Natural killer cell treated with Interleukin-12 subunit alpha and Interleukin-12 subunit beta and Interleukin-15 and Interleukin-18, amount 100 ng/mL, for 72 hours (primary cell): Measurements from ENCODE around the gene ADAMTS2. TPM values are rescaled to one million over a fixed set of nuclear protein-coding genes. Genes with fewer than 3 reads are reported as not detected.

ENCODE experiments used
- ATAC-seq, 2 donors: fragments of 150-1000 bp; cut with Tn5 transposase in 1 of 2; sonication (Bioruptor Pico), chemical (Tn5 transposase) in 1 of 2; 2 replicates each; pipeline ENCODE4 v1.10.0; 2021
- DNase-seq: peaks from one replicate; pipeline ENCODE4 v3.0.0; 2022; ENCODE audit warnings: low spot score
- H3K27ac Mint-ChIP-seq, 2 donors: 1 replicate in 1 of 2; 2 replicates in 1 of 2; pipeline ENCODE4 v1.8.0; 2022; ENCODE audit warnings: mixed read lengths in 2 of 2, mild to moderate bottlenecking in 1 of 2, moderate library complexity in 1 of 2
- H3K27me3 Mint-ChIP-seq, 2 donors: 1 replicate in 1 of 2; 2 replicates in 1 of 2; pipeline ENCODE4 v1.8.0; 2022; ENCODE audit warnings: mixed read lengths in 2 of 2
- H3K36me3 Mint-ChIP-seq: one replicate; pipeline ENCODE4 v1.8.0; 2022; ENCODE audit warnings: mixed read lengths
- H3K4me1 Mint-ChIP-seq, 2 donors: 1 replicate in 1 of 2; 2 replicates in 1 of 2; pipeline ENCODE4 v1.8.0; 2022; ENCODE audit warnings: low read depth in 2 of 2, mixed read lengths in 2 of 2, mild to moderate bottlenecking in 1 of 2
- H3K4me3 Mint-ChIP-seq: one replicate; pipeline ENCODE4 v1.8.0; 2022; ENCODE audit warnings: mixed read lengths
- H3K9me3 Mint-ChIP-seq: 2 replicates; pipeline ENCODE4 v1.8.0; 2022; ENCODE audit warnings: mixed read lengths
- total RNA-seq, 2 donors: library from RNA; stranded (reverse); gene quantifications; one replicate each; pipeline ENCODE4 v1.2.3, GENCODE V29; 2022

Gene ADAMTS2
- total RNA-seq, 2 donors from 2014 or later, result not detected

DNA sequence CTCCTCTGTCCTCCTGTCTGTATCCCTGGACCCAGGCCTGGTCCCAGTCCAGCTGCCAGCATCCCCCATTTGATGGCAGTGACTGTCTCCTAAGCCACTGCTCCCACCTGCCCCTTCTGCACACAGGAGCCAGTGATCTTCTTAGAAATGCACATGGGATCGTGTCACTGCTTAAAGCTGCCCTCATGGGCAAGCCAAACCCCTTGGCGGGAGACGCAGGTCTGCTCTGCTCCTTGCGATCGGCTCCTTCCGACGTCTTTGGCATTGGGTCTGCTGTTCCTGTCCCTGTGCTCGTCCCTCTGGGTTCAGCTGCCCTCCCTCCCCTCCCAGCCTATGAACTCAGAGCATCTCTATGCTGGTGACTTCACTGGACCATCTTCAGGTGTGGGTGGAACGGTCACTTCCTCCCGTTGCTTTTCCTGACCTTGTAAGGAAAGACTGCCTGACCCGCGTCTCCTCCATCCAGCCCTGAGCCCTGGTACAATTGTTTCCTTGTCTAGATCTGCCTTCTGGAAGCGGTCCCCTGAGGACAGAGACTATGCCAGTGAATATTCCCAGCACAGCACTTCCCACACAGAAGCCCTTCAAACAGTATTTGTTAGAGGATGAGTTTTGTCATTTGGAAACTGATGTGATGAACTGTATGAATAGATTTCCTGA is 168.6 kb downstream of the ADAMTS2 start:
- Mint-ChIP-seq H3K4me1 (no peaks in the 10 kb centered on the region), H3K36me3 (no peaks in the 10 kb centered on the region), H3K9me3 (no peaks in the 10 kb centered on the region), H3K4me3 (no peak overlapping the region), H3K27me3 (peaks cover 16 to 29% of the 10 kb centered on the region in 2 donors), H3K27ac (no peak overlapping the region)
- ATAC-seq (no peak), DNase-seq (no peak)

GRCh38 chr5:179176166-179176565 is 169.1 kb downstream of the ADAMTS2 start:
- ATAC-seq (no peak), DNase-seq (peak; percentile 29)
- H3K27ac Mint-ChIP-seq, result no peak overlapping the region
- H3K4me1 Mint-ChIP-seq, result no peaks in the 10 kb centered on the region
- H3K9me3 Mint-ChIP-seq, result no peaks in the 10 kb centered on the region
- no peak overlapping the region for H3K4me3 Mint-ChIP-seq
- peaks cover 14 to 29% of the 10 kb centered on the region in 2 donors for H3K27me3 Mint-ChIP-seq
- H3K36me3 Mint-ChIP-seq, result no peaks in the 10 kb centered on the region

DNA sequence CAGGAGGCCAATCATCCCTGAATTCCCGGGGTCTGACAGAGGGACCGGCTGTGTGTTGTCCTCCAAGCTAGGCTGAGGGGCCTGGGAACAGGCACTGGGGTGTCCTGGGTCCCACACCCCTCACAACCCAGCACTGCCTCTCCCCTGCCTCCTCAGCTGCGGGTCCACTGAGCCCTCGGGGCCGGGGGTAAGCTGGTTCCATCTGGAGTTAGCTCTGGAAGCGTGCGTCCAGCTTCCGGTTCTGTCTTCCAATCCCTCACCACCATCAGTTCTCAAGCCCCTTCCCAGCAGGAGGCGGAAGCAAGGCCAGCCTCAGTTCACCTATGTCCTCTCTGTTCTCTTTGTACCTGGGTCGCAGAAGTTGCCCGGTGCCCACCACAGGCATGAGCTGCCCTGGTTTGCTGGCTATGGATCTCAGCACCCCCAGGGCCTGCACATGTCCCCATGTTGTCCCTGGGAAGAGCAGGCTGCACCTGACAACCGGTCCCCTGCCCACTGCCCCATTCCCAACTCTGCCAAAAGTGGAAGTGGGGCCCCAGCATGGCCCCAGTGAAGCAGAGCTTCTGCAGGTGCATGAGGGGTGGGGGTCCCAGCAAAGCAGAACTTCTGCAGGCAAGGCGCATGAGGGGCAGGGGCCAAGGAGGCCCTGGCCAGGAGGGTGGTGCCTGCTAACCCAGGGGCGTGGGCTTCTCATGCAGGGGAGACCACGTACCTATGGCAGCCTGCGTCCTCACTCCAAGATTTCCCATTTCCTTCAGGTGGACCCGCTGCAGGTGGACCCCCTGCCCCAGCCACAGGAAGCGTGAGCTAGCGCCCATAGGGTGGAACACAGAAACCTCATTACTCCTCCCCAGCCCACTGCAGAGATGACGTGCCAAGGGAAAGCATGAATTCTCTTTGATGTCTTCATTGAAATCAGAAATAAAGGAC is 173.2 kb downstream of the ADAMTS2 start:
- peaks cover 15 to 19% of the 10 kb centered on the region in 2 donors for H3K27me3 Mint-ChIP-seq
- DNase-seq (no peak), ATAC-seq (no peak)
- H3K9me3 Mint-ChIP-seq, result no peaks in the 10 kb centered on the region
- H3K27ac Mint-ChIP-seq, result no peak overlapping the region
- no peaks in the 10 kb centered on the region for H3K36me3 Mint-ChIP-seq
- no peak overlapping the region for H3K4me3 Mint-ChIP-seq
- H3K4me1 Mint-ChIP-seq, result peaks cover 0 to 2% of the 10 kb centered on the region in 2 donors

DNA sequence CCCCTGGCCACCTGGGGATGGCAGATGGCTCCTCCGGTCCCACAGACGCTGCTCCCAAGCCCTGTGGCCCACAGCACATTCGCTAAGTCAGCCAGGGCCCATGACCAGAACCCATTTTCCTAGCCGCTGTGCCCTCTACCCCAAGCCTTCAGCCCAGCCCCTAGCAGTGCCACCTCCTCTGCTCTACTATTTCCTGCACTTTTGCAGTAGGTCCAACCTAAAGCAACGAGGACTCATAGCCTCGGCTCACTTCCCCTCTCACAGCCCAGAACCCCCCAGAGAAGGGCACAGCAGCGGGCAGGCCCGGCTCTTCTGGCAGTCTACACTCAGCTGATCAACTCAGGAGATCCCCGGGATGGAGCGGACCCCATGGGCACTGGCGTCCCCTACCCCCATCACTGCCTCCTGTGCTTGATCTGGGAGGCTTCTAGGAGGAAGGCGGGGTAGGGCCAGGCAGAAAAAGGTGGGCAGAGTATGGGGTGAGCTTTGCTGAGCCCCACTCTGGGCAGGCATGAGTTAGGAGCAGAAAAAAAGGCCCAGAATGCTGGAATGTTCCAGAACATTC is 173.9 kb downstream of the ADAMTS2 start:
- ATAC-seq (no peak), DNase-seq (no peak)
- peaks cover 10 to 12% of the 10 kb centered on the region in 2 donors for H3K27me3 Mint-ChIP-seq
- H3K27ac Mint-ChIP-seq, result no peak overlapping the region
- no peaks in the 10 kb centered on the region for H3K36me3 Mint-ChIP-seq
- no peak overlapping the region for H3K4me3 Mint-ChIP-seq
- H3K4me1 Mint-ChIP-seq, result peaks cover 0 to 2% of the 10 kb centered on the region in 2 donors
- H3K9me3 Mint-ChIP-seq, result no peaks in the 10 kb centered on the region

- DNase-seq, result no peak
- no peaks in the 10 kb centered on the region for H3K9me3 Mint-ChIP-seq
- peaks cover 6 to 8% of the 10 kb centered on the region in 2 donors for H3K27me3 Mint-ChIP-seq
- H3K36me3 Mint-ChIP-seq, result no peaks in the 10 kb centered on the region
- no peak overlapping the region for H3K27ac Mint-ChIP-seq
- H3K4me3 Mint-ChIP-seq, result no peak overlapping the region
- no peak for ATAC-seq
- H3K4me1 Mint-ChIP-seq, result peaks cover 0 to 2% of the 10 kb centered on the region in 2 donors
Measured at GRCh38 chr5:179170606-179171005, 174.7 kb downstream of the ADAMTS2 start.

DNA sequence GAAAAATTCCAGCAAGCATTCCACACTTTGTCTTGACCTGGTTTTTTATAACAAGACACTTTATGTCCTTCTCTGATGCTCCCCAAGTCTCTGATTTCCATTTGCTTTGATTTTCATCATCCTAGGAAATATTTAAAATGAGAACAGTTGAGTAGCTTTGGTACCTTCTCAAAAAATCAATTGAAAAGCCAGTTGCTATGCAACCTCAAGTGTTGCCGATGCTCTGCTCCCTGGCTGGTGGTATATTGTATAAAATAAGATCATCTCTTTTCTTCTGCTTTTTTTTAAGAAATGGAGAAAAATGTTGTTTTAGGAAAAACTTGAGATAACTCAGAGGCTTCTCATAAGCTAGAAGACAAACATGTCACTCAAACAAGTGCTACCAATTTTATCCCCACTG is 175.4 kb downstream of the ADAMTS2 start:
- H3K4me3 Mint-ChIP-seq, result no peak overlapping the region

DNA sequence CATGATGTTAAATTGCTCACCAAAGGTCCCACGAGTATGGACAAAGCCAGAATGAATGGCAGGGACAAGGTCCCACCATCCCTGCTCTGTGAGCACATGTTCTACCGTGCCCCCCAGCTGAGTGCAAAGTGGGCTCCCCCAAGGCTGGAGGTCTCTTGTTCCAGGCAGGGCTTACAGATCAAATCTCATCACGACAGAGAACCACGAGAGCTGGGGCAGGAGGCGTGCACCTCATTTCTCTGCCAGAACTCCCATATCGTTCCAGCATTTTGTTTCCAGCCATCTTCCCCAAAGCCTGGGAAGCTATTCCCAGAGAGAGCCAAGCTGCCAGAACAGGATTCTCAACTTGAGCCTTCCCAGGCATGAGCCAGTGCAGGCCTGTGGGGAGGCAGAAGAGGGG is 176.6 kb downstream of the ADAMTS2 start:
- peaks cover 0 to 8% of the 10 kb centered on the region in 2 donors for H3K27me3 Mint-ChIP-seq
- DNase-seq, result no peak
- no peak for ATAC-seq
- H3K4me3 Mint-ChIP-seq, result no peak overlapping the region
- H3K9me3 Mint-ChIP-seq, result no peaks in the 10 kb centered on the region
- H3K36me3 Mint-ChIP-seq, result no peaks in the 10 kb centered on the region
- no peak overlapping the region for H3K27ac Mint-ChIP-seq
- peaks cover 0 to 2% of the 10 kb centered on the region in 2 donors for H3K4me1 Mint-ChIP-seq

More for the DNA sequence above, 175.4 kb downstream of the ADAMTS2 start:
- DNase-seq (no peak), ATAC-seq (no peak)
- Mint-ChIP-seq H3K36me3 (no peaks in the 10 kb centered on the region), H3K9me3 (no peaks in the 10 kb centered on the region), H3K27me3 (peaks cover 0 to 8% of the 10 kb centered on the region in 2 donors), H3K27ac (no peak overlapping the region), H3K4me1 (peaks cover 0 to 2% of the 10 kb centered on the region in 2 donors)

DNA sequence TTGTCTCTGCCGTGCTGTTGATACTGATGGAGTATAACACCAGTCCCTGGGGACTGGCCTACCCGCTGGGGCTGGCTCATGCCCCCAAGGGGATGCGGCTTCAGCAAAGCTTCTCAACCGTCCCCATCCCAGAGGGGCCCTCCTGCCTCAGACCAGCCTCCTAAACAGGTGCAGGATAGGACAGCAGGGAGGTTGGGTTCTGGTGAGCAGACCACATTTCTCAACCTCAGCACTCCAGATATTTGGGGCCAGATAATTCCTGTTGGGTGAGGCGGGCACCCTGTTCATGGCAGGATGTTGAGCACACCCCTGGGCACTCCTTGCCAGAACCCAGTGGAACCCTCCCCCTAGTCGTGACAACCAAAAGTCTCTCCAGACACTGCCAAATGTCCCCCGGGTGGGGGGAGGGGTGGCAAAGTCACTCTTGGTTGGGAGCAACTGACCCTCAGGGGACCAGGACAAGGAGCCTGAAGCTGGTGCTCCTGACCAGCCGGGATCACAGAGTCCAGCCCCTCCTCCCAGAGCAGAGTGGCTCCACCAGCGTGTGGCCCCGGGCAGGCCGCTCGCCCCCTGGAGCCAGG is 177.3 kb downstream of the ADAMTS2 start:
- H3K4me3 Mint-ChIP-seq, result peak overlapping the region; percentile 55
- no peak for DNase-seq

GRCh38 chr5:179166886-179167841 is 178.1 kb downstream of the ADAMTS2 start:
- H3K4me3 Mint-ChIP-seq, result peak overlapping the region; percentile 55
- H3K27ac Mint-ChIP-seq, result no peak overlapping the region
- H3K27me3 Mint-ChIP-seq, result peaks cover 0 to 8% of the 10 kb centered on the region in 2 donors
- H3K36me3 Mint-ChIP-seq, result no peaks in the 10 kb centered on the region
- peak; percentile 77 for DNase-seq
- H3K9me3 Mint-ChIP-seq, result no peaks in the 10 kb centered on the region
- ATAC-seq, result peak; percentile 79
- H3K4me1 Mint-ChIP-seq, result peaks cover 0 to 2% of the 10 kb centered on the region in 2 donors

More for the DNA sequence above, 177.3 kb downstream of the ADAMTS2 start:
- H3K27ac Mint-ChIP-seq, result no peak overlapping the region
- ATAC-seq, result no peak
- no peaks in the 10 kb centered on the region for H3K36me3 Mint-ChIP-seq
- H3K9me3 Mint-ChIP-seq, result no peaks in the 10 kb centered on the region
- H3K4me1 Mint-ChIP-seq, result peaks cover 0 to 2% of the 10 kb centered on the region in 2 donors
- peaks cover 0 to 8% of the 10 kb centered on the region in 2 donors for H3K27me3 Mint-ChIP-seq

DNA sequence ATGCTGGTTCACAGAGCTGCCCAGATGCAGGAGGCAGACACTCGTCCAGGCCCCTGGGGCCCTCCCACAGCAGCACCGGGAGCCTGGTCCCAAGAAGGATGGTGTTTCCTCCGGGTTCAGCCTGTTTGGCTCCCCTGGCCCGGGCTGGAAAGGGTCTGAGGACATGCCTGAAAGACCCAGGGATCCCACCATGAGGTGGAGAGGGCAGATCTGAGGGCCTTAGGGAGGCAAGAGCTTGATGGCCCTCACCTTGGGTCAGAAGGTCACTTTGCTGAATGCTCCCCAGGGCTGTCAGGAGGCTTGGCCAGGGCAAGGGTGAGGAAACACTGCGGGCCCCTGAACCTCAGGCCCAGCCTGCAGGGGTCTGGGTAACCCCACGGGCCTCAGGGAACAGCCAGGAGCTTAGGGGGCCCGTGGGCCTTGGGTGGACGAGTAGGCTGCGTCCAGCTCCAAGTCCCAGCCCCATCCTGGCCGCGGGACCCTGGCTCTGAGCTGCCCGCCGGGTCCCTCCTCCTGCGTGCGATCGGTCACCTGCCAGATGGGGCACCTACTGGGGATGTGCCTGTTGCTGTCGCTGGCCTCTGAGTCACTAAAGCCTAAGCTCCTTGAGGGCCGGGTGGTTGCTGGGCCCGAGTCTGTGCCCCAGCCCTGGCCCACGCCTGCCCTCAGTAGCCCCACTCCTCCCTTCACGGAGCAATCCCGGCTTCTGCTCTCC is 178.9 kb downstream of the ADAMTS2 start:
- Mint-ChIP-seq H3K27ac (no peak overlapping the region), H3K4me1 (peaks cover 0 to 2% of the 10 kb centered on the region in 2 donors), H3K27me3 (peaks cover 0 to 8% of the 10 kb centered on the region in 2 donors), H3K9me3 (no peaks in the 10 kb centered on the region), H3K36me3 (no peaks in the 10 kb centered on the region), H3K4me3 (no peak overlapping the region)
- ATAC-seq (no peak), DNase-seq (no peak)

GRCh38 chr5:179165421-179166170 is 179.7 kb downstream of the ADAMTS2 start:
- ATAC-seq (no peak), DNase-seq (peak; percentile 54)
- H3K27me3 Mint-ChIP-seq, result peaks cover 0 to 6% of the 10 kb centered on the region in 2 donors

More at GRCh38 chr5:179165421-179166170, 179.7 kb downstream of the ADAMTS2 start:
- Mint-ChIP-seq H3K36me3 (no peaks in the 10 kb centered on the region), H3K27ac (no peak overlapping the region), H3K4me1 (peaks cover 0 to 4% of the 10 kb centered on the region in 2 donors), H3K4me3 (no peak overlapping the region), H3K9me3 (peaks cover 4% of the 10 kb centered on the region)
